Duodenal mucosa (tissue), 2 donors: ENCODE results near the gene GRIK4.

Experiments
- H3K27ac ChIP-seq: one replicate; pipeline ENCODE4 v1.7.0; 2013; ENCODE audit warnings: low read depth, low read length
- H3K27me3 ChIP-seq, 2 donors: one replicate each; pipeline ENCODE4 v1.7.0; 2013; ENCODE audit warnings: low read length in 2 of 2, control low read depth in 1 of 2; ENCODE audit not compliant: insufficient read depth in 2 of 2, control insufficient read depth in 1 of 2
- H3K36me3 ChIP-seq, 2 donors: one replicate each; pipeline ENCODE4 v1.7.0; 2013; ENCODE audit warnings: low read length in 2 of 2, control low read depth in 1 of 2; ENCODE audit not compliant: insufficient read depth in 2 of 2, control insufficient read depth in 1 of 2
- H3K4me1 ChIP-seq, 2 donors: one replicate each; pipeline ENCODE4 v1.7.0; 2013; ENCODE audit warnings: low read length in 2 of 2, control low read depth in 1 of 2; ENCODE audit not compliant: insufficient read depth in 2 of 2, control insufficient read depth in 1 of 2
- H3K4me3 ChIP-seq, 2 donors: one replicate each; pipeline ENCODE4 v1.7.0; 2013; ENCODE audit warnings: low read length in 2 of 2, low read depth in 1 of 2
- H3K9ac ChIP-seq, 2 donors: one replicate each; pipeline ENCODE4 v1.7.0; 2013; ENCODE audit warnings: low read length in 2 of 2, low read depth in 1 of 2
- H3K9me3 ChIP-seq, 2 donors: one replicate each; pipeline ENCODE4 v1.7.0; 2013; ENCODE audit warnings: low read length in 2 of 2, control low read depth in 1 of 2; ENCODE audit not compliant: control insufficient read depth in 1 of 2

Gene GRIK4

GRCh38 chr11:120959189-120959588, 447.6 kb downstream of the GRIK4 start:
- Histone ChIP-seq H3K36me3 (no peaks in the 10 kb centered on the region), H3K9me3 (no peaks in the 10 kb centered on the region), H3K9ac (no peak overlapping the region), H3K4me1 (no peaks in the 10 kb centered on the region), H3K27me3 (no peaks in the 10 kb centered on the region), H3K27ac (no peak overlapping the region), H3K4me3 (no peak overlapping the region)

DNA sequence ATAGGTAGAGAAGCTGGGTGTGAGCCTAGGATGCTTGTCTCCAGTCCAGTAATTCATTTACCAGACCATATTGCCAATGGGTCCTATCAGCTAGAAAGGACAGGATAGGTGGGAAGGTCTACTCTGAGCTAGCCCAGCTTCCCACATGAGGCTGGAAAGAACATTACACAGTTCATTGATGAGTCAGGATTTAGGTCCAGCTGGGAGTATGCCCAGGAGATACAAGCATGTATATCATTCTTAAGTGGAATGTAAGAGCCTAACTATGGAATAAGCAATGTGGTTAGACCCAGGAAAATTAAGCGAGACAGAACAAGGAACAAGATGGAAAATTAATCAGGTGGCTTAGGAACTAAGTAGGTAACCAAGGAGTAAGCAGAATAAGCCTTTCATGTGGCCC, 453.3 kb downstream of the GRIK4 start:
- no peak overlapping the region for H3K4me3 ChIP-seq
- H3K27me3 ChIP-seq: no peaks in the 10 kb centered on the region
- no peaks in the 10 kb centered on the region for H3K9me3 ChIP-seq
- H3K27ac ChIP-seq: no peak overlapping the region
- no peaks in the 10 kb centered on the region for H3K36me3 ChIP-seq
- no peaks in the 10 kb centered on the region for H3K4me1 ChIP-seq
- H3K9ac ChIP-seq: no peak overlapping the region

DNA sequence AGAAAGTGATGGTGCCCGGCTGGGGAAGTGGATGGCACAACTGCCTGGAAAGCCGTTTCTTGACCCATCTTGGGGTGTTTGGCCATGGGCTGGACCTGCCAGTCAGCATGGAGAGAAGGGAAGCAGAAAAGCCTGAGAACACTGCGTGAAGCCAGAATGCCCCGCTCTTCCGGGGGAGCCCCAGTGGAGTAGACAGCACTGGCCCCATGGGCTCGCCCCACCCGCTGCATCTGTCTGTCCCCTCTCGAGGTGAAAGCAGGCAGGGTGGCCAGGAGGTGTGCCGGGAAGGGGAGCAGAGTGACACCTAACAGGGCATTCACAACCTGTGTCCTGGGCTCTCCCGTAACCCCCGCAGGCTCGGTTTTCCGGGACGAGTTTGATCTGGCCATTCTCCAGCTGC, 455.3 kb downstream of the GRIK4 start:
- H3K36me3 ChIP-seq: no peaks in the 10 kb centered on the region
- H3K4me3 ChIP-seq: no peak overlapping the region
- no peaks in the 10 kb centered on the region for H3K4me1 ChIP-seq
- H3K9ac ChIP-seq: no peak overlapping the region
- no peaks in the 10 kb centered on the region for H3K9me3 ChIP-seq
- no peak overlapping the region for H3K27ac ChIP-seq
- H3K27me3 ChIP-seq: no peaks in the 10 kb centered on the region

DNA sequence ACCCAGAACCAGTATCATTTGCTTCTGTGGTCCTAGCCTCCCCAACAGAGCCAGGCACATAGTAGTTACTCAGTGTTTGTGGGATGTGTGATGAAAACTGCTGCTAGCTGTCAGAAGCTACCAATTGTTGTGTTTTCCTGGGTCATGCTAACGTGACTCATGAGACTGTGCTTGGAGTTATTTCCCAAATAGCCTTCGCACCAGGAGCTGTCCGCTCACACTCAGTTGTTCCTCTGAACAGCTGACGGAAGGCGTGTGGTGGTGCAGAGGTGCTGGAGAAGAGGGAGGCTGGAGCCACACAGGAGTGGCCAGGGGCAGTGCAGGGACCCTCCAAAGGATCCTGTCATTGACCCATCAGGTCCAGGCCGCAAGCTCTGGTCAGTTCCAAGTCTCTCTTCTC, 458.4 kb downstream of the GRIK4 start:
- Histone ChIP-seq H3K4me1 (no peaks in the 10 kb centered on the region), H3K4me3 (no peak overlapping the region), H3K9me3 (no peaks in the 10 kb centered on the region)

GRCh38 chr11:120971825-120972224, 460.3 kb downstream of the GRIK4 start:
- H3K4me1 ChIP-seq: no peaks in the 10 kb centered on the region
- no peak overlapping the region for H3K9ac ChIP-seq
- no peaks in the 10 kb centered on the region for H3K9me3 ChIP-seq
- H3K27me3 ChIP-seq: no peaks in the 10 kb centered on the region
- no peak overlapping the region for H3K4me3 ChIP-seq
- no peaks in the 10 kb centered on the region for H3K36me3 ChIP-seq
- H3K27ac ChIP-seq: no peak overlapping the region

More for the DNA sequence above, 458.4 kb downstream of the GRIK4 start:
- no peak overlapping the region for H3K27ac ChIP-seq
- H3K36me3 ChIP-seq: no peaks in the 10 kb centered on the region
- H3K27me3 ChIP-seq: no peaks in the 10 kb centered on the region
- no peak overlapping the region for H3K9ac ChIP-seq

DNA sequence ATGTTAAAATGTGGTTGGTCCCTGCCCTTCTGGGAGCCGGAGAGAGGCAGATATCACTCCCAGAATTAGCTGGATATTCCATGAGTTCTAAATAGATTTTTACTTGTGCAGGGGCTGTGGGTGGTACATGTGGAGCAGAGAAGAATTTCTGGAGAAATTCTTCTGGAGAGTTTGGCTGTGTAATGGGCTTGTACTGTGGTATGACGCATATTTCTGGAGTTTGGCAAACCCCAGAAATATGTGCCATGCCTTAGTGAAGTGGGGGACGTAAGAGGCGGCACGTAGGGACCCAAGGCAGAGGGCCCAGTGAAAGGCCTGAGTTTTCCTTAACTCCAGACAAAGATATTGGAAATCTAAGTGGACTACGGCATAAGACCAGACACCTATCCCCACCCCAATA, 461.1 kb downstream of the GRIK4 start:
- no peak overlapping the region for H3K9ac ChIP-seq
- H3K27ac ChIP-seq: no peak overlapping the region
- no peaks in the 10 kb centered on the region for H3K27me3 ChIP-seq
- H3K9me3 ChIP-seq: no peaks in the 10 kb centered on the region
- no peaks in the 10 kb centered on the region for H3K4me1 ChIP-seq
- H3K36me3 ChIP-seq: no peaks in the 10 kb centered on the region
- H3K4me3 ChIP-seq: no peak overlapping the region

DNA sequence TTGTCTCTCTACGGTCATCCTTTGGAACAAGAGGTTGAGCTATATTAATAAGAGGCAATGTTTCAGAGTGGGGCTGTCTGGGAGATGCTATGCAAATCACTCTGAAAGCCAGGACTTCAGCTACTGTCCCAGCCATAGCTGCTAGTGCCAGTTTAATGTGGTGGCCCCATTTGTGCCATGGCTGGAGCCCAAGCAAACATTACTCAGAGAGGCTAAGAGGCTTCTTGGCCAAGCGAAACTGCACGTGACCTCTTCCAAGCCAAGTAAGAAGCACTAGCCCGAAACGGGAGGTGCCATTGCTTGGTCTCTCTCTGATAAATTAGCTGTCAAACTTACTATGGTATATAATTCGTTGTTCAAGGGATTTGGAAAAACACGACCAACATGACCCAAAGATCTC, 462.0 kb downstream of the GRIK4 start:
- H3K4me3 ChIP-seq: no peak overlapping the region
- no peak overlapping the region for H3K27ac ChIP-seq
- no peaks in the 10 kb centered on the region for H3K36me3 ChIP-seq

GRCh38 chr11:120974466-120974865, 462.9 kb downstream of the GRIK4 start:
- no peaks in the 10 kb centered on the region for H3K4me1 ChIP-seq
- H3K36me3 ChIP-seq: no peaks in the 10 kb centered on the region
- H3K27me3 ChIP-seq: no peaks in the 10 kb centered on the region
- no peak overlapping the region for H3K9ac ChIP-seq
- H3K4me3 ChIP-seq: no peak overlapping the region
- H3K27ac ChIP-seq: no peak overlapping the region
- no peaks in the 10 kb centered on the region for H3K9me3 ChIP-seq

More for the DNA sequence above, 462.0 kb downstream of the GRIK4 start:
- Histone ChIP-seq H3K9me3 (no peaks in the 10 kb centered on the region), H3K4me1 (no peaks in the 10 kb centered on the region), H3K27me3 (no peaks in the 10 kb centered on the region), H3K9ac (no peak overlapping the region)

DNA sequence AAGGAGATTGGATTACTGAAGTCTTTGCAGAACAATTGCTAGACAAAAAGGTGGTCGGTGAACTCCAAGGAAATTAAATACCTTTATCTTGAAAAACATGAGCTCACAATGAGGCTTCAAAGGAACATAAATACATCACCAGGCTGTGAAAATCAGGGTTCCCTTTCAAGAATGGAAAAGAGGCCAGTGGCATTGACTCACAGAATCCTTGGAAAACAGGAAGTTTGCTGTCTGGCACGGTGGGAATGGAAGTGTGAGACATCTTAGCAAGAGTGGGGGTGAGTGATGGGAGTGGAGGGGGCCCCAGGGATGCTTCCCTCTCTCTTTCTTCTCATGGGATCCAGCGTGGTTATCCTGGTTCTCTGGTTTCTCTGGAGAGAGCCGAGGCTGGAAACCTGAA, 463.4 kb downstream of the GRIK4 start:
- Histone ChIP-seq H3K27me3 (no peaks in the 10 kb centered on the region), H3K27ac (no peak overlapping the region), H3K9me3 (no peaks in the 10 kb centered on the region), H3K9ac (no peak overlapping the region), H3K36me3 (no peaks in the 10 kb centered on the region), H3K4me1 (no peaks in the 10 kb centered on the region), H3K4me3 (no peak overlapping the region)

DNA sequence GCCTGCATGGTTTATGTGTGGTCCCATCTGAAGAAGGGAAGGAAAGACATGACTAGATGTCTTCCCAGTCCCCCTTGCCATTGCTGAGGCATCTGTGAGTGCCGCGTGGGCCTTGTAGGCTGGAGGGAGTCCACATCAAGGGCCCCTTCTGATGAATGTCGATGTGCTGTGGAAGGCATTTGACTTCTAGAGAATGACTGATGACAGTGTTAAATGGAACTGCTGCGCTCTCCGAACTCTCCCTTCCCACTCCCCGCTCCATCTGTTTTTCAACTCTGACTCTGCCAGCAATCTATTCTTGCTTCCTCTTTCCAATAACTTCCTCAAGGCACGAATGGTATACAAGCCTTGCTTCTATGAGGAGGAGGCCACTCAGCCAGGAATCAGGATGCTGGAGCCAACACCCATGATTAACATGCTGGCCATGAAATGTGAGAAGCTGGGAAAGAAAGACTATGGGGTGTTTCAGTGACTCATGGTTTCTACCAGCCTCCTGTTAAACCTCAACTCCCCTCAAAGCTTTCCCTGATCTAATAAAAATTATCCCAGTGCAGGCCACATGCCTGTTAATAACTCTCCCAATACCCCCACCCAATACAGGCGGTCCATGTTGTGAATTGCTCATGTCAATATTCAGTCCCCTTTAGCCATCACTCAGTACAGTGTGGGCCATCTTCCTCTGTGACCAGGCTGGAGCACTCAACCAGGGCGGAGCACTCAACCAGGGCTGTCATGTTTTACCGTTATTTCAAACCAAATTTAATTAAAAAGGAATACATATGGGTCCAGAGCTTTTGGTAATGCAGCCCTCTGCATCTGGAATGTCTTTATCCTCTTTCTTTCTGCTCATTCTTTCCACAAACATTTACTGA, 466.0 kb downstream of the GRIK4 start:
- H3K4me3 ChIP-seq: no peak overlapping the region
- no peaks in the 10 kb centered on the region for H3K4me1 ChIP-seq
- H3K9me3 ChIP-seq: no peaks in the 10 kb centered on the region
- H3K27ac ChIP-seq: no peak overlapping the region
- no peak overlapping the region for H3K9ac ChIP-seq
- no peaks in the 10 kb centered on the region for H3K36me3 ChIP-seq
- H3K27me3 ChIP-seq: no peaks in the 10 kb centered on the region
